HT1080 (cell line): ENCODE measurements around the gene CELF4. TPM values are rescaled to one million over a fixed set of nuclear protein-coding genes. Genes with fewer than 3 reads are reported as not detected.

Experiments used
- DNase-seq: peaks from one replicate; pipeline ENCODE4 v3.0.0-alpha.2; 2015; ENCODE audit warnings: low read depth
- total RNA-seq: library from RNA; depleted of rRNA; stranded (reverse); fragments of >200 nt; shearing (Covaris generic); gene quantifications from 2 replicates; pipeline ENCODE4 v1.2.3, GENCODE V29; 2014

Gene CELF4
- total RNA-seq, 1 experiment from 2014 or later = not detected

DNA sequence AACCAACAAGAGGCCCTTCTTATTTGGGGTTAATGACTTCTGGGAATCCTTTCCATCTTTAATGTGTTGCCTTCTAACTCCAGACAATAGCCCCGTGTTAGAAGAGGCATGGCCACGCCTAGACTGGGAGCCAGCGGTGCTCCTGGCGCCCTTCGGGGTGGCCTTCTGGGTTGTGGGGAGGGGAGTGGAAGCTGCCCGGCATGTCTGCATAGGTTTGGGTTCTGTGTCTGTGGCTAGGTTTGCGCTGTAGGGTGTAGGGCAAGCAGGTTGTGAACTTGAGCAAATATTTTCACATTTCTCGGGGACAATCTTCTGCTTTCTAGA is 40.4 kb downstream of the CELF4 start:
- no peak for DNase-seq

DNA sequence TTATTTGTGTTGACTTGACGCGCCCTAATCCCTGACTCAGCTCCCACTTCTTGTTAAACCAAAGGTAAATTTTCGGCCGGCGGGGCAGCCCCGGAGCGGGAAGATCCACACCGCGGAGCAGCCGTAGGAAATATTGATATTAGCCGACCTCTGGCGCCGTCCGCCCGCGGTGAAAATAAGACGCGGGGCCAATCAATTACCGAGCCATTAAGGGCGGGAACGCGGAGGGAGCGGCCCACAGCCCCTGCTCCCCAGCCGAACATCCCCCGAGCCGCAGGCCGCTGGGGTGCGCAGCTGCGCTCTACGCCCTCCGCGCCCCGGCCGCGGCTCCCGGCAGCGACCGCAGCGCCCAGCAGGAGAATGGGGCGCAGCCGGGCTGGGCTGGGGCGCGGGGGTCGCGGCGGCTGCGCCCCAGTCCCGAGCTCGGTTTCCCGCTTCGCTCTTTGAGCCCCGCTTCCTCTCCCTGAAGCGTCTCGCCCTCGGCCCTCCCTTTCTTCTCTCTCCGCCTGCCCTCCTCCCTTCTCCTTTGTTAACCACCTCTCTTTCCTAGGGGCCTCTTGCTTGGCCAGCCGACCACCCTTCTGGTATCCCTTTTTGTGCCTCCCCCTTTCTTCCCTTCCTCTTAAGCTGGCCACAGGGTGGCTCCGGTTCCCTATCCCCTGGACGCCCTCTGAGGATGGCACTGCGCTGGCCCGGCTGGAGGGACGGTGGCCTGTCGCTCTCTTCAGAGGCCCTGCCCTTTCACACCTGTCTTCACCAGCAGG is 40.9 kb downstream of the CELF4 start:
- no peak for DNase-seq

DNA sequence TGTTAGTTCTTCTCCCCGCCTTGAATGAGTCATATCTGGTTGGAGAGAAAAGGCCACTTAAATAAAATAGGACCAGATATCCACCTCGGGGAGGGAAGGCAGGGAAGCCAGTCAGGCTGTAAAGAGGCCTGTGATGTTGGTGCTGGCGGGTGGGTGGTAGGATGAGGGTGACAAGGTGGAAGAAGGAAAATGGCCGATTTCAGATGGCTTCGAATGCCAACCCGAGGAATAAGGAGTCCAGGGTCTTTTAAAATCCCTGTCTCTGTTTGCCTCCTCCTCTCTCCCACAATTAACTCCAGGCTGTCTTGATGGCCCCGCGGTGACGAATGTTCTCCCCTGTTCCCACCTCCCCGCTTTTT is 41.5 kb downstream of the CELF4 start:
- no peak for DNase-seq

DNA sequence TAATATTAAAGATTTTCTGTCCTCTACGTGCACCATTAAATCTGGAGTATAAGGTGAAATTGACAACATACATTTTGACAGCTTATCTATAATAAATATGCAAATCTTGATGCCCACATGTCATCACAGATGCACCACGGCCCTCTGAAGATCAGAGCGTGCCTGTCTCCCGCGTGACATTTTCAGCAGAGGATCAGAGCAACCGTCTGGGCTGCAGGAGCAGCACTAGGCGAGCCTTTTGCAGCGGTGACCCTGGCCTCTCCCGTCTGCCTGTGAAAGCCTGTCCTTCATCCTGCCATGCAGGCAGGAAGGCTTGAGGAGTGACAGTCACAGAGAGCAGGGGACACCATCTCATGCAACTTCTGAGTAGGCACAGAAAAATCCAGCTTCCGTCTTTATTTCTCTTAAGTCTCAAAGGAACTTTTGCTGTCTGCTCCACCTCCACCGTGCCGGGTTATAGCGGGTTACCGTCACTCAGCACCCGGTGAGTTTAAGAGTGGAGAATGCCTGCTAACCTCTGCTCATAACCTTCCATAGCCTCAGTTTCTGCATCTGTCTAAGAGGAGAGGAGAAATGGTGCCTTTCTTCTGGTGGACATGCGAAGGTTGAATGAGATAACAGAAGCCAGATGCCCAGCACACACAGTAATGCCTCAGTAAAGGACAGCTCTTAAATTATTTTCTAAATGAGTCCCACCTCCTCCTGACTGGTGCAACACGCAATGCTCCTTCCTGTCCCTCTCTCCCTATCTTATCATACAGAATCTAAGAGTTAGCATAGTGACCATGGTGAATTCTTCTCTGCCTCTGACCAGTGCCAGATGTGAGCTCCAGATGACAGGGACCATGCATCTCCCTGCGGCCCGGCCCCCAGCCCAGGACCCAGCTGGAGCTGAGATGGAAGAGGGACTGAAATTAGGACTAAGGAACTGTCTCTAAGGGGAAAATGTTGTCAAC is 43.8 kb downstream of the CELF4 start:
- DNase-seq = no peak

DNA sequence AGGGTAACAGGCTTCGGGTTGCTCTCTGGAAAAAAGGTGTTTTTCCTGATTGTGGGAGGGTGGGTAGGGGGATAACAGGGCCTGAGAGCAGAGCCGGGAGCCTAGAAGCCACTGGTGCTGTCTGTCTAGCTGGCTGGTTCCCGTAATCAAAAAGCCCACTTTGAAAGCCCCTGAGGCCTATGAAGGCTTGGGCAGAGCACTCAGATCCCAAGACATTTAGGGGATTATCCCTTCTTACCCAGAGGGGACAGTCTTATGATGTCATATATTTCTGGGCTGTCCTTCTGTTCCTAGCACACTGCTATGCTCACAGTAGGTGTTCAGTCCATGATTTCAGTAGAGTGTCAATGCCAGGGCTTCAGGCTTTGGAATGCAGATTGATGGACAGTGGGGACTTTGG is 45.1 kb downstream of the CELF4 start:
- DNase-seq = no peak

DNA sequence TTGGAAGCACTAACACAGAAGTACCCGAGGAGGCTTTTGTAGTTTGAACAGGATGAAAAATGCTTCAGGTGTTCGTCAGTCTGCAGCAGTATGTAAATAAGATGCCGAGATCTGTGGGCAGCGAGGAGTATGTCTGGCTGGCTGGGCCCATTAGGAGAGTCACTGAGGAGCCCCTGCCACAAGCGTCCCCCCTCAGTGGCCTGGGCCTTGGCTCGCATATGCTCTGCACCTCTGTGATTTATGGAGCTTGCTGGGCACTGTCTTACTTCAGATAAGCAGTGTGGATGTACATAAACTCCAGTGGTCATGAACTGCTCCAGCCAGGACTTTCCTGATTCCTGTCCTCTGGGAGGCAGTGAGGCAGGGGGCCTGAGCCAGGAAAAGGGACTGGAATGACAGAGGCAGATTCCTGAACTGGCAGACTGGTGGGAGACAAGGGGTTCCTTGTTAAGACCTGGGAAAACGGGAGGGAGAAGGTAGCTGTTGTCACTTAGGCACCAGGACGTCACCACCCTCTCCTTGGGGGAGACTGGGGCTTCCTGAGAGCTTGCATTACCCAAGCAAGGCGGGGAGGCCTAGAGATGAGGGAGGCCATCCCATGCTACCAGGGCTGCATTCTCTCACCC is 46.0 kb downstream of the CELF4 start:
- DNase-seq = no peak

DNA sequence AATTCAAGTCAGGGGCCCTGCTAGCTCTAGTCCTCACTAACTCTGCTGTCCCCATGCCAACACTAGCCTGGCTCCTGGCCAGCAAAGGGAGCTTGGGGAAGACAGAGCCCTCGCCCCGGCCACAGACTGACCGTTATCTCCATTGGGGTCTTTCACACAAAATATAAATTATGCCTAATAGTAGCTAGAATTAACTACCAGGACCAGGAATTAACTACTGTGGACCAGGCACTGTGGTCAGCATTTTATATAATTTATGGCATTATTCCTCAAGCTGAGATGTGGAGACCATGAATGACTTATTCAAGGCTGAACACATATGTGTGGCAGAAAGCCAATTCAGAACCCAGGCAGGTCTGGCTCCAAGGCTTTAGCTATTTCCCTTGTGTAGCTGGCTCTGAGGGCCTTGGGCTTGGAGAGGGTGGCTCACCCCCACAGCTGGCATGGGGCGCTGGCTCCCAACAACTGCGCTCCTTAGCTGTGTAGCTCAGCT is 49.2 kb downstream of the CELF4 start:
- no peak for DNase-seq

DNA sequence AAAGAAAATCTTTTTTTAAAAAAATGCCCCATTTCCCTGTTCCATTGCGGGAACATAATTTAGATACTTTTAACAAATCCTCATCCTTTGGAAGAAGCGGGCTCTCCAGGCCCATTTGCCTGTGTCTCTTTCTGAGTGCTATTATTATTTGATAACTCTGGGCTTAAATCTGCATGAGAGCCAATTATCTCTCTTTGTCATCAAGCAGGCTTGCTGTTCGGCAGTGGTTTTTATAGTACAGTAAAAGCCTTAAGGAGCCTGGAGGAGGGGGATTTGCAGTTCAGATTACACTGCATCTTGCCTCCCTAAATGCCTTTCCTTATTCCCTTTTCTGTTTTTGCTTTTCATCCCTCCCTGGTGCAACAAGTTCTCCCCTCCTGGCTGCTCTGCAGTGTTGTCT is 50.6 kb downstream of the CELF4 start:
- no peak for DNase-seq

DNA sequence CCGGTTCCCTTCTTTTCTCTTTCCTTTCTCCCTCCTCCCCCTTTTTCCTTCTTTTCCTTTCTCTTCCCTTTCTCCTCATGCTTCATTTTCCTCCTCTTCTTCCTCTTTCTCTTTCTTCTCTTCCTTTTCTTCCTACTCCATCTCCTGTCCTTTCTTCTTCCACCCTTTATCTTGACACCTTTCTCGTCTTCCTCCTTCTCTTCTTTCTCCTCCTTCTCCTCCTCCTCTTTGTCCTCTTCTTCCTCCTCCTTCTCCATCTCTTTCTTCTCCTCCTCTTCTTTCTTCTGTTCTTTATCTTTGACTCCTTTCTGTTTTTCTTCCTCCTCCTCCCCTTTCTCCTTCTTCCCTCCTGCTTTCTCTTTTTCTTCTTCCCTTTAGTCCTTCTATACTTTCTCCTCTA is 53.2 kb downstream of the CELF4 start:
- DNase-seq = no peak

DNA sequence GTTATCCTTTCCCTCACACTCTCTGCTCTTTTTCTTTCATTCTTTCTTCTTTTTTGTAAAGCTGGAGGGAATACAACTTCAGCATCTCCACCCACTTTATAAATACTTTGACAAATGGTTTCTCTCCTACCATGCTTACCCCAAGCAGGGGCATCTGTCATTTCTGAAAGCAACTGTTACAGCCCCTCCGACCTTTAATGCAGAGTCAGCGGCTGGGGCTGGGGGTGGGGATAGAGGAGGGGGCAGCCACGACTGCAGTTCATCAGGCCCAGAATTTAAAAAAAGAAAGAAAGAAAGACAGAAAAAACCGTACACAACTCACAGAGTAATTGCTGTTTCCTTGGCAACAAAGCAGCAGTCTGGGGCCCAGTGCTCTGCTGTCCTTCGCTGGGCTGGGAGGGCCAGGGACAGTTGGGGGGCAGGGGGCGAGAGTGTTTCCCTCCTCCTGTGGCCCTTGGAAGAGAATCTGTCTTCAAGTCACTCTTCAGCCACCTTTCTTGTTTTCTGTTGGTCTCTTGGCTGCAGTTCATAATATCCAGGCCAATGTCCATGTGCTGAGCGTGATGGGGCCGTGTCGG is 53.8 kb downstream of the CELF4 start:
- DNase-seq = no peak

DNA sequence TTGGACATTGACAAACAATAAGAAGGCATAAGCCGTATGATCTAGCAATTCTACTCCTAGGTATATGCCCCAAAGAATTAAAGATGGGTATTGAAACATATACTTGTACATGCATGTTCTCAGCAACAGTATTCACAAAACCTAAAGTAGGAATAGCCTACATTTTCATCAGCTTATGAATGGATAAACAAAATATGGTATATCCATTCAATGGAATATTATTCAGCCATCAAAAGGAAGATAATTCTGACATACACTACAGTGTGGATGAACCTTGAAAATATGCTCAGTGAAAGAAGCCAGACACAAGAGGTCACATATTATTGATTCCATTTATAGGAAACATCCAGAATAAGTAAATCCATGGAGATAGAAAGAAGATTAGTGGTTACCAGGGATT is 56.0 kb downstream of the CELF4 start:
- DNase-seq = no peak

DNA sequence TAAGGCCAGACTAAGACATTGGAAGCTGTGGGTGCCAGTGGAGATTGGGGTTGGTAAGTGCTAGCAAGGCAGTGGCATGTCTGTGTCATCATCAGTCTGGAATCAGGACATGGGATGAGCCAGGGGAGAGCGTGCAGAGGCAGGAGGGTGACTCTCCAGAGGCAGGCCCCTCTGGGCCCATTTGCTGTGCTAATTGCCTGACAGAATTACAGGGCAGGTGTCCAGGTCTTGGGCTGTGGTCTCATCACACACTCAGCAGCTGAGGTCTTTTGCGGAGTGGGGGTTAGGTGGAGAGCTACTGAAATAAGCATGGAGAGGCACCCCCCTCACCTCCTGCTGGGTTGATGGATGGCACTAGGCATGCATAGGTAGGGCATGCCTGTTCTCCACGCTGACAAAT is 57.4 kb downstream of the CELF4 start:
- DNase-seq = no peak

DNA sequence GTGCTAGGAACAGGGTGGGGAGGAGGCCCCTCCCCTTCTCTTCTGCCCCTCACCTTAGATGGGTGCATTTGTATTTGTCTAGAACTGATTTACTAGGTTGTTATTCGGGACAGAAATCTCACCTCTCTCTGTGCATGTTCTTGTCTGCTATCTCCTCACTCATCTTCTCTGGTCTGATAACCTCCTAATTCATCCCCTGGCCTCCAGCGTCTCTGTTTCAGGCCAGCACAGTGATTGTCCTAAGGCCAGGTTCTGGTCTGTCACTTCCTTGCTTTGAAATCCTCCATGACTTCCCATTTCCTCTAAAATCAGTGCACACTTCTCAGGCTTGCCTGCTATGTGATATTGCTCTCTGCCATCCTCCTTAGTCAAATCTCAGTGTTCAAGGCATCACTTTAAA is 58.4 kb downstream of the CELF4 start:
- no peak for DNase-seq

DNA sequence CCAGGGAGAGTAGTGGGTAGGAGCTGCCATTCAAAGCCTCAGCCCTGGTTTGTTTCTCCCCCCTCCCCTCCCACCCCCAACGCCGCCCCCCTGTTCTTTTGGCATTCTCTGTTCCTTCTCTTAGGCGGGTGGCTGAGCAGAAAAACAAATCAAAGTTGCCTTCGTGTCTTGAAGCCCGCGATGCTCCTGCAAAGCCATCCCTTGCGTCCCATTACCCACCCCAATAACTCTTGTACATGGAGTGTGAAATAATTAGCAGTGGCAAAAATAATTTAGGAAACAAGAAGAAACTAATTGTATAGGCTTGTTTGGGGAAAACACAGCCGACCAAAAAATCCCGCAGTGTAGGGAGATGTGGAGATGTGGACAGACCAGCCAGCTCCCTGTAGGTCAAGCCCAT is 59.6 kb downstream of the CELF4 start:
- DNase-seq = no peak

DNA sequence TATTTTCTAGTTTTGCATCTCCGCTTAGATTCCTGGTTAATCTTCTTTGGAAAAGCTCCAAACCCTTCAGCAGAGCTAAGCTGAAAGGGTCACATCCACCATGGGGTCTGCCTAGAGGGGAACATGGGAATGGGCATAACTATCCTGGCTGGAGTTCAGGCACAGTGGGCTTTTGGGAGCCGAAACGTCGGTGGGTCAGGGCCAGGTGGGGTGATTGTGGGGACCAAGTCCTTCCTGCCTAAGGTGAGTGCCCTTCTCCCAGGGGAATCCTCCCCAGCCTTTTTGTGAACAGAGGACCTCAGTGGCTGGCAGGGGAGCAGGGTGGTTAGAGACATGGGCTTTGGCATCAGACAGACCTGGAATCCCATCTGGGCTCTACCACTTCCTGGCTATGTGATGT is 60.3 kb downstream of the CELF4 start:
- DNase-seq = no peak

DNA sequence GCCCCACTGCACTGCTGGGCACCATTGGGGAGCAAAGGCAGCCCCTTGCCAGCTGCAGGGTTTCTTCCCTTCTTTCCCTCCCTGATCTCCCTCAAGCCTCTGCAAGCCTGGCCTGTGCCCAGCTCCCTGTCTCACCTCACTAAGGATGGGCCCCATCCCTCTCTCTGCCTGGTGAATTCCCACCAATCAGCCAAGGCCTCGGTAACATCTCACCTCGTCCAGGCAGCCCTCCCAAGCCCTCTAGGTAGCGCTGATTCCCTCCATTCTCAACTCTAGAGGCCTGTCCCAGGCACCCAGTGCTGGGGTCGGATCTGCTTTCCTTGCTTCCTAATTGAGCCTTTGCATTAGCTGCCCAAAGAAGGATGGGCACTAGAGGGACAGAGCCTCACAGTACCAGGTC is 63.0 kb downstream of the CELF4 start:
- DNase-seq = no peak

DNA sequence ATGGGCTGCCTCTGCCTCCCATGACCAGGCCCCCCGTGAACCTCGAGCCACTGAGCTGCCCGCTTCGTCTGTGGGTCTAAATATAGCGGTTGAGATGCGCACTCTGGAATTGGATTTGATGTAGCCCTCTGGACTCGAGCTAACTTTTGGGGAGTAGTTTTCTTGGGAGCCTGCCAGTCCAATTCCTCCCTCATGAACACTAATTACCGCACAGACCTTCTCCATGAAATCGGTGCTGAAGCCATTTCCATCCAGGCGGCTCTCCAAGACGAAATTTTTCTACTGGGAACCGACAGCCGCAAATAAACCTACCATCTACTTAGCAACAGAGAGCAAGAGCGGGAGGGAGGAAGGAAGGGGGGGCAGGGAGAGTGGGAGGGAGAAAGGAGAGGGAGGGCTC is 63.6 kb downstream of the CELF4 start:
- no peak for DNase-seq

DNA sequence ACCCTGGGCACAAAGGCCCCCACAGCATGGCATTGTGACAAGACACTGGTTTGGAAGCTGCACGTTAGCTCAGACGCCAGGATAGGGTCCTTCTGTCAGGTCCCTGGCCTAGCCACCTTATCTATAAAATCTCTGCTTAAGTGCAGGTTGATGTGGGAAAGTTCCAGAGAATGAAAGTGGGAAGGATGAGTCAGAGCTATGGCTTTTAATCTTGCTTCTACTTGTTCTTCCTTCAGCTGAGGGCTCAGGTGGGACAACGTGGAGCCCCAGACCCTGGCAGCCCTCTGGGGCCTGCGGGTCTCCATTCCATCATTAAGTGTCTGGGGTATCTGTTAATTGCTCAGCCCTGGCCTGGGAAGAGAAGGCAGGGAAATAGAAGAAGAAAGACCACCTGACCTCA is 64.5 kb downstream of the CELF4 start:
- DNase-seq = no peak

DNA sequence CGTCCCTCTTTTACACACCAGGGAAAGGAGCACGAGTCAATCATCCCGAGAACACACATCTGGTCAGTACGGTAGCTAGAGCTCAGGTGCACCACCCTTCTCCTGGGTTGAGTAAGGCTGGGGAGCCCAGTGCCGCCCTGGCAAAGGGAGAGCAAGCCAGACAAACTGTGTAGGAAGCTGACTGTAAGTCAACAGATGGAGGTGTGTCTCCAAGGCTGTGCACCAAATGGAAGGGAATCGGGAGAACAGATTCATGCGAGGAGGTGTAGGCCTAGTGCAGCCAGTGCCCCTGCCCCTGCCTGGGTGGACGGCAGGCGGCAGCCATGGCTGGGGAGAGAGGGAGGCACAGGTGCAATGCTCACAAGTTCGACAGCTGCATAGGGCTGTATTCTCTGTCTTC is 65.7 kb downstream of the CELF4 start:
- no peak for DNase-seq

DNA sequence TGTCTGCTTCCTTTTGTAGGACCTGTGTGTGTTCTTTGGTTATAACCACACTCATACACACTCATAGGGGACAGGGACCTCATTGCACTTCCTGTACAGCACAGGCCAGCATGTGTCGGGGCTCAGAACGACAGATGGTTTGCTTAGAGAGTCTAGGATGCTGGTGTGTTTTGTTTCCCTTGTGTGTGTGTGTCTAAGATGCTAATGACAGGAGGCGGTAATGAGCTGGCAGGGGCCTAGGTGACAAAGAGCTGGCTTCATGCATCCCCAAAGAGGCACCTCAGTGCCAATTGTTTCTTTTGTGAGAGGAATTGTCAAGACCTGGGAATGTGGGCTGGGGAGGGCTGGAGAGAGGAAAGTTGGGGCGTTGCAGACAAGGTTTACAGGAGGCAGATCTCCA is 66.6 kb downstream of the CELF4 start:
- DNase-seq = no peak

DNA sequence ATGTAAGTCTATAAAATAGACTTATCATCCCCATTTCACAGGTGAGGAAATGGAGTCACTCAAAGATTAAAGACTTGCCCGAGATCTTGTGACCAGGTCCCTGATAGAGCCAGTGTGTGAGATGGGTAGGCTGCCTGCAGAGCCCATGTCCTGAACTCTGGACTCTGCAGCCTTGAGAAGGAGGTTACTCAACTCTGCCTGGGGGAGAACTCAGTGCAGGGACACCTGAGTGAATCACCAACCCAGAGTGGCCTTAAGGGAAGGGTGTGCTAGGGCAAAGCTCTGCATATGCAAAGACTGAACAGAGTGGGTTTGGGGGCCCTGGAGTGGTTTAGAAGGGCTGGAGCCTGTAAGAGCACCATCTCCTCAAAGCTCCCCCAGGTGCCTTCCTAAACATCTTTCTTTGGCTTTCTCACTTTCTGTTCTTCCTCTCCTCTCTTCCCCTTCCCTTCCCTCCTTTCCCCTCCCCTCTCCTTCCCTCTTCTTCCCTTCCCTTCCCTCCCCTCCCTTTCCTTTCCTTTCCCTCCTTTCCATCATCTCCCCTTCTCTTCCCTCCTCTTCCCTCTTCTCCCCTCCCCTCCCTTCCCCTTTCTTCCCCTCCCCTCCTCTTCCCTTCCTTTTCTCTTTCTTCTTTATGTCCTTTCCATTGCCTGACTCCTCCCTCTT is 67.6 kb downstream of the CELF4 start:
- DNase-seq = no peak
